Hepatocyte (in vitro differentiated cells): ENCODE data around the gene HCN2. TPM values are rescaled to one million over a fixed set of nuclear protein-coding genes. Genes with fewer than 3 reads are reported as not detected.

ENCODE experiments used
- DNase-seq: peaks from one replicate; pipeline ENCODE4 v3.0.0-alpha.2; 2016; ENCODE audit warnings: low spot score
- H2AFZ ChIP-seq: fragments of 200-600 bp; sonication (generic); 2 replicates; pipeline ENCODE4 v1.6.0; 2016; ENCODE audit warnings: antibody characterized with exemption, mild to moderate bottlenecking
- H3K27ac ChIP-seq: fragments of 200-600 bp; sonication (generic); 2 replicates; pipeline ENCODE4 v1.5.1; 2016; ENCODE audit warnings: mild to moderate bottlenecking
- H3K27me3 ChIP-seq: fragments of 200-600 bp; sonication (generic); 2 replicates; pipeline ENCODE4 v1.6.1; 2016
- H3K36me3 ChIP-seq: fragments of 200-600 bp; sonication (generic); replicated peaks from 2 replicates; pipeline ENCODE4 v1.5.1; 2016; ENCODE audit warnings: low read depth; ENCODE audit not compliant: insufficient read depth
- H3K4me1 ChIP-seq: fragments of 200-600 bp; sonication (generic); 2 replicates; pipeline ENCODE4 v1.5.1; 2016; ENCODE audit warnings: mild to moderate bottlenecking, moderate library complexity; ENCODE audit not compliant: insufficient read depth
- H3K4me2 ChIP-seq: fragments of 200-600 bp; sonication (generic); 2 replicates; pipeline ENCODE4 v1.6.0; 2016
- H3K4me3 ChIP-seq: fragments of 200-600 bp; sonication (generic); 2 replicates; pipeline ENCODE4 v1.5.1; 2016; ENCODE audit warnings: mild to moderate bottlenecking
- H3K79me2 ChIP-seq: fragments of 200-600 bp; sonication (generic); 2 replicates; pipeline ENCODE4 v1.6.0; 2017; ENCODE audit warnings: mild to moderate bottlenecking
- H3K9me2 ChIP-seq: fragments of 200-600 bp; sonication (generic); replicated peaks from 2 replicates; pipeline ENCODE4 v1.6.0; 2017; ENCODE audit warnings: mild to moderate bottlenecking; ENCODE audit not compliant: insufficient read depth
- H3K9me3 ChIP-seq: fragments of 200-600 bp; sonication (generic); 2 replicates; pipeline ENCODE4 v1.5.1; 2016; ENCODE audit warnings: low read depth, mild to moderate bottlenecking
- H4K20me1 ChIP-seq: fragments of 200-600 bp; sonication (generic); 2 replicates; pipeline ENCODE4 v1.6.0; 2016; ENCODE audit warnings: mild to moderate bottlenecking; ENCODE audit not compliant: insufficient read depth, poor library complexity, severe bottlenecking
- EZH2 ChIP-seq: fragments of 200-600 bp; sonication (generic); IDR thresholded peaks from 2 replicates; pipeline ENCODE4 v1.6.1; 2016; ENCODE audit warnings: antibody characterized with exemption, mild to moderate bottlenecking, borderline replicate concordance
- EZH2phosphoT487 ChIP-seq: fragments of 200-600 bp; sonication (generic); IDR thresholded peaks from one replicate; pipeline ENCODE4 v1.6.1; 2018; ENCODE audit warnings: antibody characterized with exemption, mild to moderate bottlenecking, low read depth, moderate library complexity; ENCODE audit not compliant: unreplicated experiment, severe bottlenecking
- WGBS: methylation state at CpG from one replicate; pipeline ENCODE4 v1.1.6; 2016; ENCODE audit warnings: low lambda C conversion rate; ENCODE audit errors: missing lambda C conversion rate; 5-methylcytosine and 5-hydroxymethylcytosine counted together
- polyA plus RNA-seq: library from polyadenylated mRNA; unstranded; fragments of >200 nt; fragmentation: Nextera tagmentation; extraction: Ambion mirVana; gene quantifications from 2 replicates; pipeline ENCODE4 v1.2.1, GENCODE V29; 2016
- total RNA-seq: library from RNA; depleted of rRNA; stranded (reverse); fragments of >200 nt; gene quantifications from 2 replicates; pipeline ENCODE4 v1.2.3, GENCODE V29; 2014
- TF ChIP-seq, protein P1 (sequence below): fragments of 200-600 bp; sonication (generic); IDR thresholded peaks from 2 replicates; pipeline ENCODE4 v1.5.1; 2016; ENCODE audit warnings: antibody characterized with exemption, mild to moderate bottlenecking; ENCODE audit not compliant: poor library complexity

HCN2 gene
- total and polyA plus RNA-seq, 2 experiments from 2014 or later, result 0.16 to 0.30 TPM

DNA sequence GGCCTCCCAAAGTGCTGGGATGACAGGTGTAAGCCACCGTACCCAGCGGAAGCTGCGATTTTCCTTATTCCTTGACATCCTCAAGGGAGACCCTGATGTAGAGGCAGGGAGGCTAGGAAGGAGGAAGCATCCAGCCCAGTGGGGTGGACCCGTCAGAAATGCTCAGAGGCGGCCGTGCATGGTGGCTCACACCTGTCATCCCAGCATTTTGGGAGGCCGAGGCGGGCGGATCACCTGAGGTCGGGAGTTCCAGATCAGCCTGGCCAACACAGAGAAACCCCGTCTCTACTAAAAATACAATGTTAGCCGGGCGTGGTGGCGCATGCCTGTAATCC is 34.2 kb upstream of the HCN2 start:
- Histone ChIP-seq H3K4me1 (peaks cover 12% of the 10 kb centered on the region), H3K4me3 (no peak overlapping the region), H3K36me3 (no peaks in the 10 kb centered on the region), H3K27me3 (no peaks in the 10 kb centered on the region), H3K79me2 (no peaks in the 10 kb centered on the region), H3K9me2 (no peaks in the 10 kb centered on the region), H3K9me3 (no peaks in the 10 kb centered on the region), H2AFZ (no peak overlapping the region), H4K20me1 (no peaks in the 10 kb centered on the region), H3K27ac (no peak overlapping the region), H3K4me2 (no peak overlapping the region)
- WGBS, result 93% methylated on average over 13 of the region's 14 CpGs
- no peak for DNase-seq
- no peak for TF ChIP-seq EZH2phosphoT487
- TF ChIP-seq, protein P1, sequence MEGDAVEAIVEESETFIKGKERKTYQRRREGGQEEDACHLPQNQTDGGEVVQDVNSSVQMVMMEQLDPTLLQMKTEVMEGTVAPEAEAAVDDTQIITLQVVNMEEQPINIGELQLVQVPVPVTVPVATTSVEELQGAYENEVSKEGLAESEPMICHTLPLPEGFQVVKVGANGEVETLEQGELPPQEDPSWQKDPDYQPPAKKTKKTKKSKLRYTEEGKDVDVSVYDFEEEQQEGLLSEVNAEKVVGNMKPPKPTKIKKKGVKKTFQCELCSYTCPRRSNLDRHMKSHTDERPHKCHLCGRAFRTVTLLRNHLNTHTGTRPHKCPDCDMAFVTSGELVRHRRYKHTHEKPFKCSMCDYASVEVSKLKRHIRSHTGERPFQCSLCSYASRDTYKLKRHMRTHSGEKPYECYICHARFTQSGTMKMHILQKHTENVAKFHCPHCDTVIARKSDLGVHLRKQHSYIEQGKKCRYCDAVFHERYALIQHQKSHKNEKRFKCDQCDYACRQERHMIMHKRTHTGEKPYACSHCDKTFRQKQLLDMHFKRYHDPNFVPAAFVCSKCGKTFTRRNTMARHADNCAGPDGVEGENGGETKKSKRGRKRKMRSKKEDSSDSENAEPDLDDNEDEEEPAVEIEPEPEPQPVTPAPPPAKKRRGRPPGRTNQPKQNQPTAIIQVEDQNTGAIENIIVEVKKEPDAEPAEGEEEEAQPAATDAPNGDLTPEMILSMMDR, result no peak
- TF ChIP-seq EZH2, result no peak

DNA sequence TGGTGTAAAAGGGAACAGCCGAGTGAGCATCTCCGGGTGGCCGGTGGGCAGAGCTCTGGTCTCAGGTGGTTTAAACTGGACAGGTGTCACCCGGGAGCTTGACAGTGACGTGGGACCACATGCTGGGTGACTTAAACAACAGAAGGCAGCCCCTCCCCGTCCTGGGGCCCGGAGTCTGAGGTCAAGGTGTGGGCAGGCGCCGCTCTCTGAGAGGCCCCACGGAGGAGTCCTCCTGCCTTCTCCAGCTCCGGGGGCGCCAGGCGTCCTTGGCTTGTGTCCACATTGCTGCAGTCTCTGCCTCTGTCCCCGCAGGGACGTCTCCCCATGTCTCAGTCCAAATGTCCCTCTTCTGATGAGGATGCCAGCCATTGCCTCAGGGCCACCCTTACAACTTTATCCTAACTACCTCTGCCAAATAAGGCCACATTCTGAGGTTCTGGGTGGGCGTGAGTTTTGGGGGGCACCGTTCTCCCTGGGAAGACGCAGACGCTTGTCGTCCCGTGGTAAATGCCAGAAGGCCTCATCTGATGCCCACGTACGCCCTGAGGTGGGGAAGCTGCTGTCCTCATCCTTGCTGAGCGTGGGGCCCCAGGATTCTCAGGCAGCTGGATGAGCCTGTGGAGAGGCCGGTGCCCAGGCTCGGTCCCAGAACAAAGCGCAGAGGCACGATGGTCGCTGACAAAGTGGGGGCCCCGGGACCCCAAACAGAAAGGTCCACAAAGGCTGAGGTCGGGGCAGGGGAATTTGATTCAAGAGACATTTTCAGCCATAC is 32.9 kb upstream of the HCN2 start:
- Histone ChIP-seq H3K27ac (no peak overlapping the region), H3K4me3 (no peak overlapping the region), H3K36me3 (no peaks in the 10 kb centered on the region), H3K79me2 (no peaks in the 10 kb centered on the region), H2AFZ (no peak overlapping the region), H3K4me2 (no peak overlapping the region), H3K9me2 (no peaks in the 10 kb centered on the region), H3K27me3 (no peaks in the 10 kb centered on the region), H3K9me3 (no peaks in the 10 kb centered on the region), H4K20me1 (no peaks in the 10 kb centered on the region), H3K4me1 (peaks cover 12% of the 10 kb centered on the region)
- DNase-seq, result no peak
- TF ChIP-seq EZH2phosphoT487 (no peak), EZH2 (no peak)
- TF ChIP-seq, protein P1, result no peak
- WGBS, result 84% methylated on average over 30 of the region's 31 CpGs

DNA sequence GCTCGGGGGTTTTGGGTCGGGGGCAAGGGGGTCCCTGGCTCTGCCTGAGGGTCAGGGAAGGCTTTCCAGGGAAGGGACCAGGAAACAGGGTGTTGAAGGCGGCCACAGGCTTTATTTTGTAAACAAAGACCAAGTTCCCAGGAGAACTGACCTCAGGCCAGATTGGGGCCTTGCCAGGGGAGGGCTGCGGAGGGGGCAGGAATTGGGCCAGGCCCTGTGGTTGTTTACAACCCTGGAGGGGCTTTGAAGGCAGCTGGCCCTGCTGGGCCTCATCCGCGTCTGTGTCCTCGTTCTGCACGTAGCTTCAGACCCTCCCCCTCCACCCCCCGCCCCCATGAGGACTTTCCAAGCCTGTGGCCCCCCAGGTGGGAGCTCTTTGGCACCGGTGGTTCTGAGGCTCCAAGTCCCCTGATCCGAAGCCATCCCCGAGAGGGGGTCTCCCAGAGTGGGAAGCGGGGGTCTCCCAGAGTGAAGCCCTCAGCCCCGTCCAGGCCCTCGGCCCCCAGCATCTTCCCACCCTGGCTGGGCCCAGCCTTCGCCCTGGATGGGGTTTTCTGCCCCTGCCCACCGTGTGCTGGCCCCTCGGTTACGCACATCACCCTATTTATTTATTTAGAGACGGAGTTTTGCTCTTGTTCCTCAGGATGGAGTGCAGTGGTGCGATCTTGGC is 30.8 kb upstream of the HCN2 start:
- Histone ChIP-seq H2AFZ (no peak overlapping the region), H3K27ac (peak overlapping the region; percentile 48), H3K36me3 (no peaks in the 10 kb centered on the region), H3K4me2 (no peak overlapping the region), H4K20me1 (no peaks in the 10 kb centered on the region), H3K79me2 (no peaks in the 10 kb centered on the region), H3K9me3 (no peaks in the 10 kb centered on the region), H3K9me2 (no peaks in the 10 kb centered on the region), H3K27me3 (no peaks in the 10 kb centered on the region), H3K4me1 (peaks cover 12% of the 10 kb centered on the region), H3K4me3 (no peak overlapping the region)
- TF ChIP-seq EZH2 (no peak), EZH2phosphoT487 (no peak)
- 67% methylated on average over 18 of the region's 21 CpGs for WGBS
- DNase-seq, result no peak

DNA sequence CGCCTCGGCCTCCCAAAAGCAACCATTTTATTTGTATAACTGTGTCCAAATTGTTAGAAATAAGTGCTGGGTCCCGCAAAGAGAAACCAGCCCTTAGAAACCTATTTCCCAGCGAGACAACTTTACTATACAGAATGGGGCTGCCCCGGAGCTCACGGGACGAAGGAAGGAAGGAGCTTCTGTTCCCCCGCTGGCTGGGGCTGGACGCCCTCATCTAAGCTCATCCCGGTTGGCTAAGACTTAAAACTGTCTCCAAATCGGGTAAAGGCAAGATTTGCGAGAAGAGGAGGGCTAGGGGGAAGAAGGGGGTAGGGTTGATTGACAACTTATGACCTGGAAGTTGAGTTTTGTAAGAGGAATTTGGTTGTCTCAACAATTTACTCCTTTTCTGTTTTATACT is 29.6 kb upstream of the HCN2 start:
- Histone ChIP-seq H3K27me3 (no peaks in the 10 kb centered on the region), H3K4me3 (no peak overlapping the region), H3K9me3 (no peaks in the 10 kb centered on the region), H3K4me1 (peaks cover 12% of the 10 kb centered on the region), H3K4me2 (no peak overlapping the region), H3K27ac (no peak overlapping the region), H3K9me2 (no peaks in the 10 kb centered on the region), H2AFZ (no peak overlapping the region), H3K79me2 (no peaks in the 10 kb centered on the region), H4K20me1 (no peaks in the 10 kb centered on the region), H3K36me3 (no peaks in the 10 kb centered on the region)
- TF ChIP-seq EZH2phosphoT487 (no peak), EZH2 (no peak)
- TF ChIP-seq, protein P1, result no peak
- 85% methylated on average over 12 of the region's 12 CpGs for WGBS
- no peak for DNase-seq
